Stimulated activated CD4-positive, alpha-beta T cell treated with anti-CD3 and anti-CD28 coated beads, Interleukin-1b, Interleukin-23, amount 100 ng/mL, for 1 hour (primary cell): ENCODE data around the gene FGF1.

Experiments used
- DNase-seq, 2 donors: peaks; one replicate each; pipeline ENCODE4 v3.0.0-alpha.2; 2020; ENCODE audit warnings: low read depth in 2 of 2

FGF1 gene

GRCh38 chr5:142697356-142698255, 11.7 kb upstream of the FGF1 start:
- no peak for DNase-seq

- no peak for DNase-seq
Observed at GRCh38 chr5:142696379-142696778, 10.5 kb upstream of the FGF1 start.

- no peak for DNase-seq
Observed at GRCh38 chr5:142694092-142694856, 8.4 kb upstream of the FGF1 start.

- DNase-seq: no peak
Observed at GRCh38 chr5:142692321-142692894, 6.5 kb upstream of the FGF1 start.

GRCh38 chr5:142690667-142691066, 4.8 kb upstream of the FGF1 start:
- DNase-seq: no peak

GRCh38 chr5:142689081-142689480, 3.2 kb upstream of the FGF1 start:
- DNase-seq: no peak

GRCh38 chr5:142688281-142688989, 2.5 kb upstream of the FGF1 start:
- DNase-seq: no peak

GRCh38 chr5:142686968-142687367, 1.1 kb upstream of the FGF1 start:
- DNase-seq: no peak

- no peak for DNase-seq
Observed at GRCh38 chr5:142686210-142686734, 382 bp upstream of the FGF1 start.

GRCh38 chr5:142684508-142685041, 1.3 kb downstream of the FGF1 start:
- DNase-seq: no peak

- no peak for DNase-seq
Observed at GRCh38 chr5:142683881-142684505, 1.9 kb downstream of the FGF1 start.

- DNase-seq: no peak
Observed at GRCh38 chr5:142683116-142683515, 2.8 kb downstream of the FGF1 start.

- no peak for DNase-seq
Observed at GRCh38 chr5:142680605-142681259, 5.2 kb downstream of the FGF1 start.

- DNase-seq: no peak
Observed at GRCh38 chr5:142679744-142680143, 6.1 kb downstream of the FGF1 start.

GRCh38 chr5:142678529-142678928, 7.4 kb downstream of the FGF1 start:
- DNase-seq: no peak

GRCh38 chr5:142677198-142677597, 8.7 kb downstream of the FGF1 start:
- DNase-seq: no peak

GRCh38 chr5:142676318-142676717, 9.6 kb downstream of the FGF1 start:
- DNase-seq: no peak

GRCh38 chr5:142674531-142675469, 11.1 kb downstream of the FGF1 start:
- DNase-seq: no peak

- DNase-seq: no peak
Observed at GRCh38 chr5:142671801-142672200, 14.1 kb downstream of the FGF1 start.
